T-helper 2 cell (primary cell): Measurements from ENCODE around the gene MVB12B.

ENCODE experiments used
- DNase-seq, 5 experiments: peaks; one replicate each; pipeline versions ENCODE4 v3.0.0 to v3.0.0-alpha.2; 2012 to 2022

The MVB12B gene

DNA sequence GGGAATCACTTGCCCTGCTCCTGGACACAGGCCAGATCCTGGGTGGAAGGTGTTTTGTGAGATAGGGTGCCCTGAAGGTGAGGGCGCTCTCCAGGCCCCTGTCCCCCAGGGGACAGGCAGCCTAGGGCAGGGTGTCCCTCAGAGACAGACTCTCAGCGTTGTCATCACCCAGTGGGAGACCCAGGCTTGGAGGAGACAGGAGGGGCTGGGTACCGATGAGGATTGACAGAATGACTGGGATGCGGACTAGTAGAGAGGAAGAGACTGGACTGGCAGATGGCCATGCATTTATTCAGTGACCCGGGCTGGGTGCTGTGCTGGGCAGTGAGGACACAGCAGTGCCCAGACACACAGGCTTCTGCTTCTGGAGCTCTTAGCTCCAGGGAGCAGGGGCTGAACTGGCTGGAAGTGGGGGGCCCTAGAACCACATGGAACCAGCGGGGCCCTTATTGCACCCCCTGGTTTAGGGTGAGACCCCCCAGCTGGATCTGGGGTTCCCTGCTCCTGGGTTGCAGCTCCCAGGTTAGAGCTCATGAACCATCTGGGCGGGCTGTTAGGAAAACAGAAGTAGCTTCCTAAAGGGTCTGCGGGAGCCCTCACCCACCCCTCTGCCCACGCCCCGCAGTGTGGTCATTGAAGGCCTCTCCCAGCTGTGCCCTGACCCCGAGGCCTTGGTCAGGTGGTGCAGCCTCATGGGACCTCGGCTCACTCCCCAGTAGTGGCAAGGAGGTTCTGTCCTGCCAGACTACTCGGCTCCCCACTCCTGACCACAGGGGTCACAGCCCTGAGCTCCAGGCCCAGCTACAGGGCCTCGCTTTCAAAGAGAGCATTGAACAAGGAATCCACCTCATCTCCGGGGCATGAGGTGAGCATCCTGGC is 170.4 kb downstream of the MVB12B start:
- no peak for DNase-seq

DNA sequence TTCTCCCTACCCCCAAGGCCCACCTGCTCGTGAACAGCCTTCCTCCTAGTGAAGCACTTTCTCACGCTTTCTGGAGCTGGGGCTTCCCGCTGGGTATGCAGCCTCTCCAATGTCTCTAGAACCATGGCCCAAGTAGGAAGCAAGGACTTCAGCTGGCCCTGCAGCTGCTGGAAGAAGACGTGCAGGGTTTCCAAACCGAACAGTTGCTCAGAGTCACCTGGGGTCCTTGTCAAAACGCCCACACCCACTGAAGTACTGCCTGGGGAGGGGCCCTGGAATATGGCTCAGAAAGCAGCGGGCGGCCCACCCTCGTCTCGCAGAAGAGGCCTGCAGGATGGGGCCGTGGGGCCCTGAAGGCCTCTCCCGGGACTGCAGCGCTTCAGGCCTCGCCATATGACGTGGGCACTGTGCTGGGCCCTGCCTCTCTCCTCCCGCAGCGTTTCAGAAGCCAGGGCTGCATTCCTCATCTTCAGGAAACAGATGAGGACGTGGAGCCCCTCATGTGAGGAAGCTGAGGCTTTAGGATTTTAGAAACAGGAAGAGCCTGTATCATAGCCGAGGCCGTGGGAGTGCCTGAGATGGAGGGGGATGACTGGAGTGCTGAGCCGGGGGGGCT is 171.1 kb downstream of the MVB12B start:
- no peak for DNase-seq

DNA sequence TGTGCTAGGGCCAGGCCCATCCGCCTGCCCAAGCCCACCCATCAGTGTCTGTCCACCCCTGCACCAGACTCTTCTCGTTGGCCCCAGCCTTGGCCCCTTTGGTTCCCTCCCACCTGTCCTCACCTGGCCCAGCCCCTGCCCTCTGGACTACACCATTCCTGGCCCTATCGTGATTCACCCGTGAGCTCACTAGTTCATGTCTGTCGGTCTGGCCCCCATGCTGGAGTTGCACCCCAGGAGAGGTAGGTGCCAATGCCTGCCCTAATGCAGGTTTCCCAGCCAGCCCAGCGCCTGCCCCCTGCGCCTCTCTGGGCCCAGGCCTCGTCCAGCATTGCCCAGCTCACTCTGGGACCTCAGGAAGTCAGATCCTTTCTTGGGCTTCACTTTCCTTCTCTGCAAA is 171.7 kb downstream of the MVB12B start:
- DNase-seq = no peak

DNA sequence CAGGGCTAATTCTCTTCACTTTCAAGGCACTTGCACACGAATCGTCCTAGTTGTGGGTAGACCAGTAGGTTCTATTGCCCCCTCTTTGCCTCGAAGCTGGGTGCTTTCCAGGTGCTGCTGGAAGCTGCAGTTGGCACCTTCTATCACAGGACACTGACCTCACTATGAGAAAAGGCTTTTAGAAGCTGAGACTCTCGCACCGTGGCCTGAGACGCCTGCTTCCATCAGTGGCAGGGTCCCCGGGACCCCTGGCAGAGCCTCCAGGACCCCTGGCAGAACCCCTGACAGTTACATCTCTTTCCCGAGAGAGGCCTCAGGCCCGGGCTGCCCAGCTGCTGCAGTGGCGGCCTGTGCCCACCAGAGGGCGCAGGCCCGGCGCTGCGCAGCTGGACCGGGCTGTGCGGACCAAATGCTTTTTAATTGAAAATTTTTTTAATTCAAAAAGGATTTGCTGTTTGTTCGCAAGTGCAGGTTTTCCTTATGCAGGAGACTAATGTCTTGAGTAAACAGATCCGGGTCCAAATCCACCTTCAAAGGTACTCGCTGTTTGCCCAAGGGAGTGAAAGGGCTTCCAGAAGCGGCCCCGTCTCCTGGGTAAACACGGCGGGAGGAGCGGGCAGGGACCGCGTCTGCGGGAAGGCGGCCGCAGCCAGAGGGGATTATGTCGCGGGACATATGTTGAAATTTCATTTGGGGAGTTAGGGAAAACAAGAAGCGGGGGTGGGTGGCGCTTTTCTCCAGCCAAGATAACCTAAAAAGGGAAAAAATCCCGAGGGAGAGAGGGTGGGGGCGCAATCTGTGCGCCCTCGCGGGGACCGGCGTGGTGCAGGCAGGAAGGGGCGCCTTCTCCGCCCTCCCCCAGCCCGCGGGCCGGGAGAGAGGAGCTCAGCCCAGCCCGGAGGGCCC is 172.6 kb downstream of the MVB12B start:
- peak in 4 of 5 experiments; percentile 19 to 34 (median 28) for DNase-seq

DNA sequence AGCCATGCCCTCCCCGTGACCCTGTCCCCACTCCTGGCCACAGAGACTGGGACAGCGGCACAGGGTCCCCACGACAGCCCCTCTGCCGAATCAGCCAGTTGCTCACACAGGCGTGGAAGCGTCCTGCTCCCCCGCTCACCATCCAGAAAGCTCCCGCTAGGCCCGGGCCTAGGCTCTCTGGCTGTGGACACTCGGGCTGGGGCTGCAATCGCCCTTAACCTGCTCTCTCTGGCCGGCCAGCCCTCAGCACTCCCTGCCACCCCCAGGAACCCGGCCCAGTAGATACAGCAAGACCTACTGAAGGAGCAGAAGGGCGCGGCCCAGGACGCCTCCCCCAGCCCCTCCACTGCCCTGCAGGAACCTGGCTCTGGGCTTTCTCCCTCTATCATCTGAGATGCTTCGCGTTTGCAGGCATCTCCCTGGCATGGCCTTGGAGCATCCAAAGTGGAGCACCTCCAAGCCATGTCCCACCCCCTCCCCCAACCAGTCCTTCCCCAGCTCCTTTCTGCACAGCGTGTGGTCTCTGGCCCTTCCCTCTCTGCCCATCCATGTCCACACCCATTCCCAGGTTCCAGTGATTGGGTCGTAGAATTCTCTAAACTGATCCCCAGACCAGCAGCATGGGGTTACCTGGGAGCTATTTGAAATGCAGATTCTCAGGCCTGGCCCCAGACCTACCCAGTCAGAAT is 173.4 kb downstream of the MVB12B start:
- no peak for DNase-seq

DNA sequence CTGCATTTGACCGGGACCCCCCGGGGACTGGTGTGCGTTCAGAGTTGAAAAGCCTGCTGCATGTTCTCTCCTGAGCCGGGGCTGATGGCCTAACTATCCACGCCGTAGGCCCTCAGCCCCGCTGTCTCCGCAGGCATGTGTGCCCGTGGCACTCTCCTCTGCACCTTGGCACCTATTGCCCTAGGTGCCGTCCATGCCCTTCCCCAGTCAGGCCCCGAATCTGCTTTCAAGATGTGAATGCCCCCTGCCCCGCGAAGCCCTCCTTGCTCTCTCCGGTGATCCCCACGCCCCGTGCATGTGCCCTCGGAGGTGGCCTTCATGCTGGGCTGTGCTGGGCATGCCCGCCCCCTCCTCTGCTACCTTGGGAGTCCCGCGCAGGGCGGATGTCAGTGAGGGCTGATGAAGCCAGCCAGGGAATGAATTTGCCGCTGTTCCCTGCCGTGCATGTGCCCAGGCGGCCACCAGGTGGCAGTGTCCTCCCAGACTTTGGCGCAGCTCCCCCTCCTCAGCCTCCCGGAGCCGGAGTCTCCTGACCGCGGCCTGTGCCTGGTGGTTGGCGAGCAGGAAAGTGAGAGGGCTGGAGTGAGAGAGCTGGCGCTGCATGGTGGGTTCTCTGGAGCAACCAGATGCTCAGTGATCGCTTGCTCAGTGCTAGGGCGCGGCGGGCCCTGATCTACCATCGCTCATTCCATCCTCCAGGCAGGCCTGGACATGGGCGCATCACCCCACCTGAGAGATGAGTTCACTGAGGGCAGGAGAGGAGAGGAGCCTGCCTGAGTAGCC is 174.2 kb downstream of the MVB12B start:
- DNase-seq = peak; percentile 30 to 60 (median 52)

DNA sequence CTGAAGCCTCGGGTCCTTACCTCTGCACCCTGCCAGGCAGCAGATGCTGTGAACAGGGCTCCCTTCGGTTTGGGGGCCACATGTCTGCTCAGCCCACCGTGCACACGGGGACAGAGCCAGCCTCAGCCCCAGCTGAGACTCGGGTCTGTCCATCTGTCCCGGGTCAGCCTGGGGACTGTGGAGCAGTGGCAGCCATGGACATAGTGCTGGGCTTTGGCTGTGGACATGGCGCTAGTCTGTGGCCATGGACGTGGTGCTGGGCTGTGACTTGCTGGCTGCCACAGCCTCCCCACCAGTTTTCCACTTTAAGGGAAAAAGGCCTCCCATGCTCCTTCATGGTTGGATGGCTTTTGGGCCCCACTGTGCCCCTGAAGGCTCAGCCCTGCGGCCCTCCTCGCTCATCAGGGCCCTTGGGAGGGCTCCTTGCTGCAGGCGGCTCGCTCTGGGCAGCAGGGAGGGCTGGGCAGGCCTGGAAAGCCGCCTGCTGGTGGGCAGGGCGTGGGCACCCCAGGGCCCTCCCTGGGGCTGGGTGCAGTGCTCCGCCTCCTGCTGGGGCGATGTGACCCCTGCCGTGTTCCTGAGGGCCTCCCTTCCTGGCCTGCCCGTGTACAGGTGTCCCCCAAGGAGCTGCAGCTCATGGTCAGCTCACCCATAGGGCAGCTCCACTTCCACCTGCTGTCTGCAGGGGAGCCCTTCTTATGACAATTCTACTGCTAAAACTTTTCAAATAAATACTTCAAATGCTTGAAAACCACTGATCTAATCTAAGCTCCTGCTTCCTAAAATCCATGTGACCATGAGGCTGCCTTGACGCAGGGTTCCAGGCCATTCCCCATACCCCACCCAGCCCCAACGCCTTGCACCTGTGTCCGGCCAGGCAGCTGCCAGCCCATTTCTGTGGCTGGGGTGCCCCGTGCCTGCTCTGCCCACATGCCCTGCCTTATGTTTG is 175.0 kb downstream of the MVB12B start:
- DNase-seq = no peak

DNA sequence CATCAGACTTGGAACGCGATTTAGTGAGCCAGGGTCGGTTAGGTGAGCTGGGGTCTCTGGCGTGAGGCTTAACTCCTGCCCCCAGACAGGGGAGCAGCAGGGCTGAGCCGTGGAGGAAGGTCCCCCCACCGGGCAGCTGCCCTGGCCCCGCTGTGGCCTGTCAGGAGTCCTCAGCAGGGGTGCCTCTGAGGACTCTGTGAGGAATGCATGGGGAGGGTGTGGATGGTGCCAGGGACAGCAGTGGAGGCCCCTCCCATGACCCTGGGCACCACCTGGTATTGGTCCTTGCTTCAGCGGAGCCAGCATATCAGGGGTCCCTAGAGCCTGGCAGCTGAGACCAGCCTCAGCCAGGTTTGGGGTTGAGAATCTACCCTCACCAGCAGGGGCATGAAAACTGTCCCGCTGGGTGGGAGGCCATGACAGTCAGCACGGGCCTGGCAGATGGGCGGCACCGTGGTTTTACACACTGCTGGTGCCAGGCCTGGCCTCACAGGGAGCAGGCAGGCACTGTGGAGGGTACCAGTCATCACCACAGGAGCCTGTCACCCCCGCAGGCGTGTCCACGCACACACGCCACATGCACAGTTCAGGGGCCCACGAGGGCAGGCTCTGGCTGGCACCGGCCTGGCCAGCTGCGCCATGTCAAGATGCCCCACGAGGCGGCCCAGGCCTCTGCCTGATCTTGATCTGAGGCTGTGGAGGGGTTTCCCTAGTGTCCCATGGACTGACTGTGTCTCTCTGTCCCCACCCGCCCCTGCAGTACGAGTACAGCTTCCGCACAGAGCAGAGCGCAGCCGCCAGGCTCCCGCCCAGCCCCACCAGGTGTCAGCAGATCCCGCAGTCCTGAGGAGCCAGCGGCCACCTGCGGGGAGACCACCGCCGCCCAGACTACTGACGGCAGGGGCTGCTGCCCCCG is 176.0 kb downstream of the MVB12B start:
- DNase-seq = no peak

DNA sequence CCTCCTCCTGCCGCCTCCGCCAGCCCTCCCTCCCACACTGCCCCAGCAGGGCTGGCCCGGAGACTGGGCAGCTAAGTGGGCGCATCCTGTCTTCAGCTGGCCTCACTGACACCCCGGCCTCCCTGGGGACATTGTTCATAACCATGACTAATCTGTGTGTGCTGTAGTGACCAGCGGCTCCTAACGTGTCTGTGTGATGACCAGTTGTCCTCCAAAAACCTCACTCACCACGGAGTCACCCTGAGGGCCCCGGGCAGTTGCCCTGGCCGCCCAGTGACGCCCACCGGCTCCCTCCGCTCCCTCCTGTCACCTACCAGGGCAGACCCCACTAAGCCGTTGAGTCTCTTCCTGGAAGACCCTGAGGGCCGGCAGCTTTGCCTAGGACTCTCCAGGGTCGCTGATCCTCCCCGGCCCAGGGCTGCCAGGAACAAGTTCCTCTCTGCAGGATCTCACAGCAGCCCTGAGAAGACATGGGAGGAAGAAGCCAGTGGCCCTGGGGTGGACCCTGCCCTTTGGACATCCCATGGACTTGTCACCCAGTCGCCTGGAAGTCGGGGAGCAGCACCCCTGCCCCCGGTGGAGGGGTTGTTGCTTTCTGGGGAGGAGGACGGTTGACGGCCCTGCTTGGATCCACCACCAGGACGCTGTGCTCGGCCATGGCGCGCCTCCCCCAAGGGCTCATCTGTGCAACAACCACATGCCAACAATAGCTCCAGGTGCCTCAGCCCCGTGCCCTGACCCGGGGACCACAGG is 176.9 kb downstream of the MVB12B start:
- no peak for DNase-seq

DNA sequence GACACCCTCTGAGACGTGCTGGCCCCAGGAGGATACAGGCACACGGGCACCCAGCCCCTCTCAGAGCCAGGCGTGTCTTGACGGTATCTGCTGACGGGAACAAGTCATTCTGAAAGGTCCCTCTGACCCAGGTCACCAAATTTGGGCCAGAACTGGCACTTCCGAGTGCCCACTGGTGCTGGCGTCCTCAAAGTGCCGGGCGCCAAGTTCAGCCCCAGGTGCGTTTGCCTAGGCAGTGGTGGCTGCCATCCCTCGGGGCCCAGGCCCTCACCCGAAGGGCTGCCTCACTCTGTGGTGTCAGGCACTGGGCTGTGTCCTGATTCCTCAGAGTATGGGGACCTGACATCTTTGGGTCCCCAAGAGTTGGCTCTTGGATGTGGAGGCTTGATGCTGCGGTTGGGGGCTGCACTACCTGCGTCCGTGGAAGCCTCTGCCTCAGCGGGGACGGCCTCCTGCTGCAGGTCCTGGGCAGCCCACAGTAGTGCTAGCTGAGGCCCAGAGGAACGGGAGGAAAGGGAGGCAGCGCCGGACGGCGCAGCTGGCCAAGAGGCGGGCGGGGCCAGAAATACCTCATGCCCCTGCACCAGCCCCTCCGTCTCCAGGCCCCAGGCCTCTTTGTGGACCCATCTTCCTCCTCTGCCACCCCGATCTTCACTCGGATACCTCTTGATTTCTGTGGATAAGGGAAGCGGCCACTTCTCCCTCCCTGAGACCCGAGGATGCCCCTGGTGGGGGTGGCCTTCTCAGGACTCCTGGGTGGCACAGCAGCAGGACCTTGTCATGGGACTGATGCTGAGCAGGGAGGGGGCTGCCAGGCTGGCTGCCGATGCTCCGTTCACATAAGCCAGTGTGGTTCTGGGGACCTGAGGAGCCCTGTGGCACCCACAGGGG is 177.7 kb downstream of the MVB12B start:
- DNase-seq = no peak

DNA sequence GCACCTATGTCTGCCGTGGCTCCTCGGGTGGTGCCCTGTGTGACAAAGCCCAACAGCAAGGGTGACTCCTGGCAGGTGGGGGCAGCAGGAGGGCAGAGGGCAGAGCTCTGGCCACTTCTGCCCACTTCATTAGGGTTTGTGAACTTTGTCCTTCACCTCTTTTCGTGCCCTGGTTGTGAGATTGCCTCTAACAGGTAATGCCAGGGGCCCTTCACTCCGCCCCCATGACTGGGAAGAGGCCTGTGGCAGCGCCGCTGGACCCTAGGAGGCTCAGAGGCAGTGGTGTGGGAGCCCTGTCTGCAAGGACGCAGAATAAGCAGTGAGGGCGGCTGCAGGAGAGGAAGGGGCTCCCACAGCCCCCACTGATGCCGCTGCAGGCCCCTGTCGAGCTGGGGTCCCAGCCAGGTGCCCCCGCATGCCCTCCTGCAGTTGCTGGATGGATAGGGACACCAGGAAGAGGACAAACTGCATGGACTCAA is 178.4 kb downstream of the MVB12B start:
- no peak for DNase-seq

DNA sequence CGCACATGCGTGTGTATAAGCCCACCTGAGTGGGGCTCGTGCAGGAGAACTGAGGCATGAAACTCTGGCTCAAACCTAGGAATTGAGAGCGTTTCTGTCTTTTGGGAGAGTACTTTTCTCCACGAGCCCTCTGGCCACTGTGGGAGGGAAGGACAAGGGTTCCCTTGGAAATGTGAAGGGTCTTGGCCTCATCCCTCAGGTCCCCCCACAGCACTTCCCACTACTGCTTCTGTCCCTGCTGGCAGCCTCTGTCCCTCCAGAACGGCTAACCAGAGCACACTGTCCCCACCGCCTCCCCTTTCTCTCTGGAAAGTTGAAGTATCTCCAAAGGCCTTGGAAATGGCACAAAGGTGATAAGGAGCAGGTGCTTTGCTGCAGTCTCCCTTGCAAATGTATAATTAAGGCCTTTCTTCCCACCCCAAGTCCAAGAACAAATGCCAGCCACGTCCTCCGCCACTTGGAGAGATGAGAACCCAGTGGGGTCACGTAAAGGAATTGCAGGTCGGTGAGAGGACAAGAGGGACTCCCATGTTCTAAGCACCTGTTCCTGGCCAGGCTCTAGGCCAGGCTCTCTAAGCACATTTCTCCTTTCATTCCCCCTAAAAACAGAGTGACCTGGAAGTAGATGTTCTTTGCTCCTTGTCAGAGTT is 179.2 kb downstream of the MVB12B start:
- DNase-seq = no peak

DNA sequence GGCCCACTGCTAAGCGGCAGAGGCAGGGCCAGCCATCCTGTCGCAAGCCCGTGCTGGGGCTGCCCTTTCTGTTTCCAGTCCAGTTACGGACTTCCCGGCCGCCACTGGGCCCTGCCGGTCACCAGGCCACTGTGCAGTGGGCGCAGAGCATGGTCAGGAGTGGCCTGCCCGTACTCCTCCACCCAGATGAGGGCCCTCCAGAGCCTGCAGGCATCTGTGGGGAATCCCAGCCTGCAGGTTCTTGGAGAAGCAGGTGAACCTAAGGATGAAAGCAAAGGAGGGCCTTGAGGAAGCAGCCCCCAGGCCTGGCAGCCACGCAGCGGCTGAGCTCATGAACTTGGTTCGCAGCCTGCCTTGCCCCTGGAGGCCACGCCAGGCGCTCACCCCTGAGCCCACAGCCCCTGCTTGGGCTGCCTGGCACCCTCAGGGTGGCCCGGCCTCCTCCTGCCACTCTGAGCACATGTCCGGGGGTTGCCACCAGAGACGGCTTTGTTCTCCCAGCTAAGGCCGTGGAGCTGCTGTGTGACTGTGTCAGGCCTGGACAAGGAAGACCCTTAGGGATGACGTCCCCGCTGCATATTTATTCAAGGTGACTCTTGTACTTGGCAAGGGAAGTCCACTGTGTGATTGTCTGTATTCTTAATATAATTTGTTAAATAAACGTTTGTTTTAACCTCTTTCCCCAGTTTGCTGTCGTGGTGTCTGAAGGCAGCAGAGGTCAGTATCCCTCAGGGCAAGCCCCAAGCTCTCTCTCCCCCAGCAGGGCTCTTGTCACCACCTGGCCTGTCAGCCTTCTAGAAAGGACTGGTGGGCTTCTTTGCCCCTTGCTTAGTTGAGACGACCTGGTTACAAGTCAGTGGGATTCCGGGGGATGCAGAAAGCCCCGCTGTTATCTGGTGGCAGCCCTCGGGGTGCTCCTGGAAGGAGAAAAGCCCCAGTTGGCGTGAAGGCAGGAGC is 180.0 kb downstream of the MVB12B start:
- DNase-seq = no peak

DNA sequence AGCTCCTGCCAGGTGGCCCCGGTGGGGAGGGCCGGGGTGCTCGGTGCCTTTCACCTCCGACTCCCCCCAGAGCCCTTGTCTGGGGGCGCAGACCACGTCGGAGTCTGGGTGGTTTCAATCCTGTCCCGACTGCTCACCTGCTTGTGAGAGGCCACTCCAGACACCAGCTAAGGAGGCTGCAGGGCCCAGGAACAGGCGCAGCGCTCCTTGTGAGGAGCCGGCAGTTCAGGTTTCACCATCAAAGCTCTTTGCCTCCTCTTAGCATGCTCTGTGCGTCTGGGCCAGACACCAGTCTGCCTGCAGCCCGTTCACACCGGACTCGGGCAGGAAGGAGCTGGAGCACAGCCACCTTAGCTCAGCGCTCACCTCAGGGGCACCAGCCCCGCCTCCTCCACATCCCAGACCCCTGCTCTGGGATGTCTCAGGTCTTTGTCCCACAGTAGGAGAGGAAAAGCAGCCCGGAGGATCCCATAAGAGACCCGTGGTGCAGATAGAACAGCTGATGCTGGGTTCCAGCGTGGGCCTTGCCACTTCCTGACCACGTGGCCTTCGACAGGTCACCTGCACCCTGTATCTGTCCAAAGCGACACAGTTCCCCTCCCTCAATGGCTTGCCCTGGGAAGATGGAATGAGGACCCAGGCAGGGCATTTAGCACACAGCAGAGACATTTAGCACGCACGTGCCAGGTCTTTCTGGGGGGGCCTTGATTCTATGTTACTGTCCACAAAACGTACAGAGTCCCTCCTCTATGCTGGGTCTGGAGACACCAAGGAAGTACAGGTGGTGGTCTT is 180.9 kb downstream of the MVB12B start:
- no peak for DNase-seq

DNA sequence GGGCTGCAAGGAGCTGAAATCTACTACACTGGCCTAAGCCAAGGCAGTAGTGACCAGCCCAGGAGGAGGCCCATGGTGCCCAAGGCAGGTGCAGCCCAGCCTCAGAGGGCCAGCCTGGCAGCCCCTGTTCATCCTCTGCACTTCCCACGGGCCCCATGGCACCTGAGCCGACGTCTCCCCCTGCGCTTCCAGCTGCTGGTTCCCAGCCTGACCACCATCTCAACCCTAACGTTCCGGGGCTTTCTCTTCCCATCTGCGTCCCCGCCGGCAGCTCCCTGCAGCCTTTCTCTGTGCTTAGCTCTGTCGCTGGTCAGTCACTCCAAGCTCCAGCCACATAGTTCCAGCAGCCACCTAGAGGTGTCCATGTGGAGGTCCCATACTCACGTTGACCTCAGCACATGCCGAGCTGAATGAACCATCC is 181.6 kb downstream of the MVB12B start:
- DNase-seq = no peak
